KBM-7 (cell line): ENCODE results near the gene ZNF436.
"Not testable (repeated sequence)": the region's sequence is repeated elsewhere in the genome, so short reads cannot be mapped to it uniquely, and the experiment has no call there.

Experiments
- DNase-seq: peaks from one replicate; pipeline ENCODE4 v3.0.0-alpha.2; 2015
- in situ Hi-C: fragments of 300-500 bp; cut with MboI; formaldehyde crosslinking; loops from 2 replicates; pipeline ENCODE4 v1.14.3; 2020; ENCODE audit warnings: low sequenced_read_pairs, low pct_unique_long_range_greater_than_20kb, mixed read lengths

ZNF436 gene

DNA sequence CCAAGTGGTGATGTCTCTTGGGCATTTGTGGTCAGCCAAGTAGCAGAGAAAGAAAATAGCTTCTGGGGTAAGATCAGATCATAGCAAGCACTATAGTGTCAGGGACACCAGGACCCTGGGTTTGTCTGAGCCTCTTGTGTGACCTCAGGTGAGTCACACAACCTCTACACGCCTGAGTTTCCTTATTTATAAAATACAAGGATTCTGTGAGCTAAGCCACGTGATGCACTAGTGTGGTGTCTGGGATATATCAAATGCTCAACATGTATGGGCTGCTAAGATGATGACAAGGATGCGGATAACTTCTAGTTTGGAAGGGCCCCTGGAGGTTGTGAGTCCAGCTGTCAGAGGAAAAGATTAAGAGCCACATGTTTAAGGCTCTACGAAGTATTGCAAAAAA is 24.5 kb upstream of the ZNF436 start:
- DNase-seq: no peak
- in situ Hi-C loops: no loop called here

DNA sequence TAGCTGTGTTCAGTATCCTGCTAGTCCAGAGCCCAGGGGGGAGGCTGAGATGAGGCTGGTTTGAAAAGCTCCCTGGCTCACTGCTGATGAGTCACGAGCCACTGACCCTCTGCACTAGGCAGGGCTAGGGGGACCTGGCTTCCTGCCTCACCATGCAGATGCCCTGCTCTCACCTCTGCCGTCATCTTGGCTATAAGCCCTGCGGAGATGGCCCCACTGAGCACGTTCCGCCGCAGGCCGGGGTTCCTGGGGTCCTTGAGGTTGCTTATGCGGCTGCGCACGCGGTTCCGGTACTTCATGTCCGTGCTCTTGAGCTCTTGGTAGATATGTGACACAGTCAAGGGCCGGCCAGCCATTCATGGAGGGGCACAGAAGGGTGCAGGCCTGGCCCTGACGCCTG is 24.1 kb upstream of the ZNF436 start:
- in situ Hi-C loops: no loop called here
- no peak for DNase-seq

DNA sequence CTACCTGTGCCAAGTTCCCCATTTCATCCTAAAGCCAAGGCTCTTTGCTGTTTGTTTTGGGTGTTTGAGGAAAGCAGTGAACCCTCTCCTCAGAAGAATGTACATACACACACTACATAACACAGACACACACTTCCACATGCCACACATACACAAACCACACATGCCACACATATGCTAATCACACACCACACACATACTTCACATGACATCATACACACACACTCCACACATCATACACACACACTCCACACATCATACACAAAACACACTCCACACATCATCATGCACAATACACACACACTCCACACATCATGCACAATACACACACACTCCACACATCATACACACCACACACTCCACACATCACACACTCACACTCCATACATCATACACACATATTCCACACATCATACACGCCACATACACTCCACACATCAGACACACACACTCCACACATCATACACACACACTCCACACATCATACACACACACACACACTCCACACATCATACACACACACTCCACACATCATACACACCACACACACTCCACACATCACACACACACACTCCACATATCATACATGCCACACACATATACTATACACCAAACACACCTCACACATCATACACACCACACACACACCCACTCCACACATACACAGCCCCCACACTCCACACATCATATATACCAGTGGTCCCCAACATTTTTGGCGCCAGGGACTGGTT is 22.7 kb upstream of the ZNF436 start:
- in situ Hi-C loops: no loop called here

DNA sequence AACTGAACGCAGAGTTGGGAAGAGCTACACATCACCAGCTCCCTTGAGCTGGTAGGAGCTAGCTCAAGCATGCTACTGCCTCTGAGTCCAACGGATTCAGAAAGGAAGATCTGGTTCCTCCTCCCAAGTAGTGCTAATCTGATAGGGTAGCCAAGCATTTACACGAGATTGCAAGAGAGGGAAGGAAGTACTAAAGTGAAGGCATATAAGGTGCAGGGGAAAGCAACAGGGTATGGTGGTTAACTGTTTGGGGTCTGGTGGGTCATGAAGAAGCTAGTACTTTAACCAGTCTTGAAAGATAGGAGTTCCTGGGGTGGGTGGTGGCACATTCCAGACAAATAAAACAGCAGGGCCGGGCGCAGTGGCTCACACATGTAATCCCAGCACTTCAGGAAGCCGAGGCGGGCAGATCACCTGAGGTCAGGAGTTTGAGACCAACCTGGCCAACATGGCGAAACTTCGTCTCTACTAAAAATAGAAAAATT is 20.2 kb upstream of the ZNF436 start:
- peak; percentile 78 for DNase-seq
- in situ Hi-C loops: no loop called here

More for the DNA sequence above, 22.7 kb upstream of the ZNF436 start:
- no peak for DNase-seq

DNA sequence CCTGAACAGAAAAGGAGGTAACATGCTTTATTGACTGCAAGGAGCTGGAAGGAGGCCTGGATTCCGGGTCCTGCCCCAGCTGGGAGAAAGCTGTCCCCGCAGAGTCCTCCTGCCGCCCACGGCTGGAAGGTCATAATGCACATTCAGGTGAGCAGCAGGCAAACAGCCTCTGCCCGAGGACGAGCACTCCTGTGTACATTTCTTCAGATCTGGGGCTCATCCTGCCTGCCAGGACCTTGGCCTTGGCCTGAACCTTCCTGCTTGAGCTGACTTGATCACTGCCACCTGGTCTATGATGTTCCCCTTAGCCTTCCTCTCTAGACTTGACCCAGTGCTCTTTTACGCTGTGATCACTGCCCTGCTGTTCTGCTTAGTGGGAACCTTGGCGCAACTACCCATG is 17.9 kb upstream of the ZNF436 start:
- in situ Hi-C loops: no loop called here
- no peak for DNase-seq

DNA sequence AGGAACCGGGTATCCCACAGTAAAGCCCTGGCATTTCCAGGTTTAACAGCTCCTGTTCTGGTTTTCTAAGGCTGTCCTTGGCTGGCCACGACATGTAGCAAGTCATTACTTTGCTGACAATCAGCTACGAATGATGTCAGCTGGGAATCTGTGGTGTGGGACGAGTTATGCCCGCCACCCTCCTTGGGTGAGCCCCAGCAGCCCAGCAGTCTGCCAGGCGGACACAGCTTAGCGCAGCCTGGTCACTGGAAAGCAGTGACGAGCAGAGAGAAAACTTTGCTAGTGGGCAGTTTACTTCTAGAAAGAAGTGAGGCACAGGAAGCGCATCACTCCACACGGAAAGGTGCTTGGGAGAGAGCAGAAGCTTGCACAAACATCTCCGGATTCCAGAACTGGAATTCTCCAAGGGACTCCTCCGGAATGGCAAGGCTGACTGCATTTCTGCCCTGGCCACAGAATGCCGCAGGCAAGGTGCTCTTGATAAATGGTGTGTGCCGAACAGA is 15.5 kb upstream of the ZNF436 start:
- in situ Hi-C loops: no loop called here
- no peak for DNase-seq

DNA sequence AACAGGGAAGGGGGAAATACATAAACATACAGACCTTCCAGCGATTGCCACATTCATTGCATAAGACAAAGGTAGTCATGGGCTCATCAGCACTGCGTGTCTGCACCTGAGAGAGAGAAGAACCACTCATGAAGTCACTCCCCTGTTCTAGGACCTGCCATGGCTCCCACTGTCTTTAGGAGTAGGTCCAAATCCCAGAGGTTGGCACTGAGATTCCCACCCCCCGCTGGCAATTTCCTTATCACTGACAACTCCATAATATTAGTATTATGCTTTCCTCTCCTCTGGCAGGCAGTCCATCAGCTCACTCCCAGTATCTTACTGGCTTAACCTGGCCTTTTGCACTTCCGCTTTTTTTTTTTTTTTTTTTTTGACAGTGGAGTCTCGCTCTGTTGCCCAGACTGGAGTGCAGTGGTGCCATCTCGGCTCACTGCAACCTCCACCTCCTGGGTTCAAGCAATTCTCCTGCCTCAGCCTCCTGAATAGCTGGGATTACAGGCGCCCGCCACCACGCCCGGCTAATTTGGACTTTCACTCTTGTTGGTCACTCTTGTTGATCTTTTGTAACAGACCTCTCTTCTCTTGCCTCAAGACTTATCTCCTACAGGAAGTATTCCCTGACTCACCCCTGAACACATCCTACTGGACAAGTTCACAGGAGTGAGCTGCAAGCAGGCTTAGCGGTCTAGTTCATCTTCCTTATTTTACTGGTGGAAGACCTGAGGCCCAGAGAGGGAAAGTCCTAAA is 14.8 kb upstream of the ZNF436 start:
- in situ Hi-C loops: no loop called here
- peak; percentile 55 for DNase-seq

DNA sequence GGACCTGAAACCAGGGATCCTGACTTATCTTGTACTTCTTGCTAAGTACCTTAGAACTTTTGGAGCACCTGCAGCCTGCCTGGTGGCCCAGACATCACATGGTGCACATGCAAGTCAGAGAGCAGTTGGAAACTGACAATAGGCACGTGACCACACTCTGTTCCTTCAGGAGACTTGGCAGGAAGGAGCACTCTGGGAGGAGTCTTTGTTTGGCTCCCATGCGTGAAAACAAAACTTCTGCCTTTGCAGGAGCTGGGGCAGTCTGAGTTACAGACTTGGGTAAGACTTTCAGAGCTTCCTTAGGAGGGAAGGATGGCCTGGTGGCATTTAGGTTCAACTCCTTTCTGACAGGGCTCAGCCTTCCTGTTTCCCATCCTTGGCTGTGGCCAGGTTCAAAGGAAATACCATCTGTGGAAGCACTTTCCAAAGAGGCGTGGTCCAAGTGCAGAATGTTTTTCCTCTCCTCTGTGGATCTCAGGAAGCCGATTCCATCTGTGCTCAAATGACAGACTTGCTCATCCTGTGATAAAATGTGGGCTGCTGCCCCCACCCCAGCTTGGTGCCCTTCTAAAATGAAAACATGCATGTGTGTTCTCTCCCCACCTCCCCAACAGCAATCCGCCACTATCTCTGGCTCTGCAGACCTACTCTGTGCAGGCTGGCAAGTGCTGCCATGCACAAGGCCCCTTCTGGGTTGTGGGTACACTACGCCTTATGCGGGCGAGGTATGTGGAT is 14.1 kb upstream of the ZNF436 start:
- in situ Hi-C loops: no loop called here
- no peak for DNase-seq

DNA sequence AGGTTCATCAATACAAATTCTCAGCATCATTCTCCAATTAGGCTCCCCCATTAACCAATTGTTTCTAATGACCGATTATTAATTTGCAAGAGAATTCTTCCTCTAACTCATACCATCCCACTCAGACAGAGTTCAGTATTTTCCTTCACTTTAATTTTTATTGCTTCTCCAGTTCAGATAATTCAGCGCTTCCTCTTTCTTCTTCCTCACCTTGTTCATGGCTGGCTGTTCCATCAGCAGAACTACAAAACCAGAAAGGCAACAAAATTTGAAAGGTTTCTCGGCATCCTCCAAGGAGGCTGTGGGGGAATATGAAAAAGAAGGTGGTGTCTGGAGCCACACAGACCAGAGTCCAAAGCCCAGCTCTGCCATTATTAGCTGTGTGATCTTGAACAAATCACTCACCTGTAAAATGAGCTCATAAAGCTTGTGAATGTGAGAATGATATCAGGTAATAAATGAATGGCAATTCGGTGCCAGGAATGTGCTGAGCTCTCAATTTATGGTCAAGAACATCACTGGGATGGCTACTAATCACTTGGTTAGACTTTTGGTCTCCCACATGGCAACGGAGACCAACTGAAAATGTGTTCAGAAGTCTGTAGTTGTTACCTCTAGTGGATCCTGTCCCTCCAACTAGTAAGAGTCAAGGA is 11.7 kb upstream of the ZNF436 start:
- in situ Hi-C loops: no loop called here
- peak; percentile 51 for DNase-seq

DNA sequence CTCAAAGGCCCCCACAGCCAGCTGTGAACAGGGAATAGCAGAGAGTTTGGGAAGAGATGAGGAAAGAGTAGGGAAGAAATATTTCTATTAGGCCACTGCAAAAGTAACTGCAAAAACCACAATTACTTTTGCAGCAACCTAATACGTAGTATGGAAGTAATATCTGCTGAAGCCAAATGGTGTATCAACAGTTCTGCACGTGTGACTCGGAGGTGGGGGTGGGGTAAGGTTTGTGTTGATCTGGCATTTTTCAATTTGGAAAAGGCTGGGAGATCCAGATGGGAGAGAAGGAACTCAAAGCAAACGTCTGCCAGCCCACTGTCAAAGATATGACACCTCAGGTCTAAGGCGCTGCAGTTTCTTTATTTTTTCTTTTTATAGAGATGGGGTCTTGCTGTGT is 11.1 kb upstream of the ZNF436 start:
- DNase-seq: no peak
- in situ Hi-C loops: no loop called here

DNA sequence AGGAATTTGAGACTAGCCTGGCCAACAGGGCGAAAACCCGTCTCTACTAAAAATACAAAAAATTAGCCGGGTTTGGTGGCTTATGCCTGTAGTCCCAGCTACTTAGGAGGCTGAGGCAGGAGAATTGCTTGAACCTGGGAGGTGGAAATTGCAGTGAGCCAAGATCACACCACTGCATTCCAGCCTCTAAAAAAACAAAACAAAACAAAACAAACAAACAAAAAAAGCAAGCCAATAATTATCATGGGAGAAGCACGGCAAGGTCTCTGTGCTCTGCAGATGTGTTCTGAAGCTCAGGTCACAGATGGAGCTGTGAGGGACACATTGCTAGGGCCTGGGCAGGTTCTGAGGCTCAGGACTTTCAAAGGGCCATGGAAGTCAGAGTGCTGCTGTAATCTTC is 10.6 kb upstream of the ZNF436 start:
- DNase-seq, in situ Hi-C loops: not testable (repeated sequence)

DNA sequence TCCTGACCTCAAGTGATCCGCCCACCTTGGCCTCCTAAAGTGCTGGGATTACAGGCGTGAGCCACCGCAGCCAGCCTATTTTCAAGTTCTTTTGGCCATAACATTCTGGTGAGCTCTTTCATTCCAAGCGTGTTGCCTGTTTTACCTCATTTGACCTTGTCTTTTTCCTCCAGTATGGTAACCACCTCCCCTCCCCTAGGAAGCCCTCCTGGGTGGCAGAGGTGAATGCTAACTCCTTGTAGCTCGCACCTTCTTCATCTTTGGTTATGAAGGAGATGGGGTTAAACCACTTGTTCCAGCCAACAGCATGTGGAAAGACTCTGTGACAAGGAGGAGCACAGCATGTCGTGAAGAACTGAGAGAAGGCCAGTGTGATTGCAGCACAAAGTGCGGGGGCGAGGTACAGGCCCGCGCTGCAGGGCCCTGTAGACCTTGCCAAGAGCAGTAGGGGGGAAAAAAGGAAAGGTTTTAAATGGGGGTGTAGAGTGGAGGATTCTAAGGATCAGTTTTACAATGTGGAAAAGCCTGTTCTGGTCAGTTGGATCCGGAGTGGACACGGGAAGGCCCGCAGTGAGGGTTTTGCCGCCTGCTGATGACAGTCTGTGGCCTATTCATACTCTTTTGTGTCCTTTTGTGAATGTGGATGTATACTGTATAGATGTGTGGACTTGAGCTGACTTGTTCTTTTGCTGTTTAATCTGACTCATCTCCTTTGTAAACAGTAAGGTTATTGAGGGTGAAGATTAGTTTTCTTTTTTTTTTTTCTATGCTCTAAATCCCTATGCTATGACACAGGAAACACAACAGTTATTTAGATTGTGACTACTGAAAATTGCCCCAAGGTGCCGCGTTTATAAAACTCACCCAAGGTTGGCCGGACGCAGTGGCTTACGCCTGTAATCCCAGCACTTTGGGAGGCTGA is 7.5 kb upstream of the ZNF436 start:
- DNase-seq: no peak

DNA sequence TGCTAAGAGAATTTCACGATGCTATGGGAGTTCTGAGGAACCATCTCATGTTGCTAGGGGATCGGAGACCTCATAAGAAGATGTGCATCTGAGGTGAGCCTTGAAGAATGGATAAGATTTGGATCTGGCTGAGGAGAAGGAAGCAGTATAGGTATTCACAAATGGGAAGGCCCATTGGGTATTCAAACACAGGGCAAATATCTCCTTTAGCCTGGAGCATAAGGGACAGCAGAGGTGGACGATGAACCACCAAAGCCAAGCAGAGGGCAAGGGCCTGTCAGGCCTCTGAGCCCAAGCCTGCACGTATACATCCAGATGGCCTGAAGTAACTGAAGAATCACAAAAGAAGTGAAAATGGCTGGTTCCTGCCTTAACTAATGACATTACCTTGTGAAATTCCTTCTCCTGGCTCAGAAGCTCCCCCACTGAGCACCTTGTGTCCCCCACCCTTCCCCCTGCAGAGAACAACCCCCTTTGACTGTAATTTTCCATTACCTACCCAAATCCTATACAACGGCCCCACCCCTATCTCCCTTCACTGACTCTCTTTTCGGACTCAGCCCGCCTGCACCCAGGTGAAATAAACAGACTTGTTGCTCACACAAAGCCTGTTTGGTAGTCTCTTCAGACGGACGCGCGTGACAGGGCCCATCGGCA is 4.6 kb upstream of the ZNF436 start:
- in situ Hi-C loops, DNase-seq: not testable (repeated sequence)

More for the DNA sequence above, 7.5 kb upstream of the ZNF436 start:
- in situ Hi-C loops: no loop called here

DNA sequence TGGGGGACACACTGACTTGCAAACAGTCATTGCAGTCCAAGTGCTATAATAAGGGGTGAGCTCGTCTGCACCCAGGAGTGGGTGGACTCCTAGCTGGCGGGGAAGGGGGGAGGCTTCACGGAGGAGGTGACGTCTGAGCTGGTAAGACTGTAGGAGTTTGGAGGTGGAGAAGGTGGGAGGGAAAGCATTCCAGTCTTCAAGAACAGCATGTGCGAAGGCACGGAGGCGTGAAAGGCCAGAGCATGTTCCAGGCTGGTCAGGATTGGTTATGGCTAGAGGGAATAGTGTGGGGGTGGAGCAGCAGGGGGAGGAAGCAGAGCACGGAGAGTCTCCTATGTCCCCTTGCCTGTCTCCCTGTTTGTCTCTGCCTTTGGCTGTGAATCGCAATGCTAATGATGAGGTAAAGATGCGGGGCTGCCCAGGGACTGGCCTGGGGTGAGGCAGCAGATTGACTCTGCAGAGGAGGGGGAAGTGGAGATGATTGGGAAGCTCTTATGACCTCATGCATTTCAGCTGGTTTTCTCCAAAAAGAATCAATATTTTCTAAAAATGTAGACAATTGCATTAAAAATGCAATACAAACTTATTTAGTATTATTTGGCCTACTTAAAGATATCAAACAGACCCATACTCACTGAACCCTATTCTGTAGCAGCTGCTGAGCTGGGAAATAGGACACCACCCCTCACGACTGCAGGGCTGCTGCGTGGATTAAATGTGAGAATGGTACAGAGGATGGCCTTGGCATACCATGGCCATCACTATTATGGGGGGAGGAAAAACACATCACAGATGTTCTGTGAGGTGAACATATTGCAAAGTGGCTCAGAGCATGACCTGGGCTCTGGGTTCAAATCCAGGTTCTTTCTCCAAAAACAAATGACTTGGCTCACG is 2.6 kb upstream of the ZNF436 start:
- no peak for DNase-seq
- in situ Hi-C loops: no loop called here

DNA sequence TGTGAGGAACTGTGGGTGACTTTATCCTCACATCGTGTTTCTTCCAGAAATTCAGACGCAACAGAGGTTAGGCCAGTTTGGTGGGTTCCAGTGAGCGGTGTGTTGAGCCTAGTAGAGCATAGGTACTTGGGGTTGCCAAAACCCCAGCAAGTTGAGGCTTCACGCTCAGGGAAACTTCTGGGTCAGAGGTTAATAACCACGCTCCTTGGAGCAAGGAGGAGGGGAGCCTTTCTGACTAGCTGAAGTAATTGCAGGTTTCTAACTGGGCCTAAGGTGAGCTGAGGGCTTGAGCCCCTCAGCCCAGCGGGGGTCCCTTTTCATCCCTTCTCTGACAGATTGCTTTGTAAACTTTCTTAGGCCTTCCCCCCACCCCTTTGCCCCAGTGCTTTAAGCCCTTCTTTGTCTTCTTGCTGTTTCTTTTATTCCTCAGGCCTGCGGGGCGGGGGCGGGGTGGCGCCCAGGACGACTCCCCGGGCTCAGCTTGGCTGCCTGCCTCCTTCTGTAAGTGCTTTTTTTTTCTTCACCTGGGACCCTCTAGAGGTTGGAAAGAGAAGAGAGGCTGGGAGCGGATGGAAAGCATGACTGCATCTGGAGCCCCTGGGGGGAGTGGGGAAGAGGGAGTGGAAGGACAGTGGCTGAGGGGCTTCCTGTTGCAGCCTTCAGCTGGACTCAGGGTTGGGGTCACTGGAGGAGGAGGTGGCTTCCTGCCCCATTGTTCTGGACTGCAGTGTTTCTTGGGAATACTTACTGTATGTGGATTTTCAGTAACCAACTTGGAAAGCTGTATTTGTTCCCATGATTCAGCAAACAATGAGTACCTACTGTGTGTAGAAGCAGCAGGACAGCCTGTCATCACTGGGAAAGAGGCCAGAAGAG is 1.3 kb upstream of the ZNF436 start:
- DNase-seq: peak; percentile 53
- in situ Hi-C loops: no loop called here

DNA sequence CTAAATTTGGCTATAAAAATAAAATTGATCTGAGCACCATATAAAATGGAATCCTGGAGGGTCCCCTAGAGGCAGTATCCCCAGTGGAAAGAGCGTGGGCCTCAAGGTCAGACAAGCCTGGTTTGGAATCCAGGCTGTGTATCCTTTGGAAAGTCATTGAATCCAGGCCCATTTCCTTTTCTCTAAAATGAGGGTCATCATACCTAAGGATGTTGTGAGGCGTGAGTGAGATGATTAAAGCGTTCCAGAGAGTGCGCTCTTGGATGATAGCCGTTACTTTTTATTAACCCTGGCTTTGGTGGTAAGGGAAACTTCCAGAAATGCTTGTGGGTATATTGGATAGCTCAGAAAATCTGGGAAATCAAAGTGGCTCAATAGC is 683 bp upstream of the ZNF436 start:
- in situ Hi-C loops: no loop called here
- no peak for DNase-seq
